ENCODE results near the gene CDC45. TPM values are rescaled to one million over a fixed set of nuclear protein-coding genes. Genes with fewer than 3 reads are reported as not detected.

The CDC45 gene
- total RNA-seq, 4 donors from 2014 or later: 0.95 to 1.4 (median 1.2) TPM; not detected in 1

GRCh38 chr22:19488884-19489843 lies 9.4 kb downstream of the CDC45 start:
- ATAC-seq (ENCODE audit: low FRiP score): no peak
- no peak for DNase-seq (ENCODE audit: low spot score)
- TF ChIP-seq CTCF (IDR thresholded peaks at IDR 0.05): no peak

GRCh38 chr22:19490628-19491230 lies 11.0 kb downstream of the CDC45 start:
- no peak for TF ChIP-seq CTCF (IDR thresholded peaks at IDR 0.05)
- no peak for ATAC-seq (ENCODE audit: low FRiP score)

GRCh38 chr22:19492504-19493174 lies 12.9 kb downstream of the CDC45 start:
- no peak for ATAC-seq (ENCODE audit: low FRiP score)
- no peak for TF ChIP-seq CTCF (IDR thresholded peaks at IDR 0.05)
- DNase-seq (ENCODE audit: low spot score): no peak

More at GRCh38 chr22:19490628-19491230, 11.0 kb downstream of the CDC45 start:
- no peak for DNase-seq (ENCODE audit: low spot score)

- DNase-seq (ENCODE audit: low spot score) (no peak), ATAC-seq (ENCODE audit: low FRiP score) (no peak)
- no peak for TF ChIP-seq CTCF (IDR thresholded peaks at IDR 0.05)
Measured at GRCh38 chr22:19494001-19494560, 14.4 kb downstream of the CDC45 start.

GRCh38 chr22:19494676-19495173 lies 15.0 kb downstream of the CDC45 start:
- ATAC-seq (ENCODE audit: low FRiP score) (no peak), DNase-seq (ENCODE audit: low spot score) (no peak)
- TF ChIP-seq CTCF (IDR thresholded peaks at IDR 0.05): no peak

GRCh38 chr22:19495562-19496323 lies 16.0 kb downstream of the CDC45 start:
- ATAC-seq (ENCODE audit: low FRiP score): no peak
- no peak for TF ChIP-seq CTCF (IDR thresholded peaks at IDR 0.05)
- no peak for DNase-seq (ENCODE audit: low spot score)

Data from omental fat pad (tissue), 4 donors.